Heart left ventricle (tissue), 13 donors: Measurements from ENCODE around the gene ARL14EP.

Experiments used
- CTCF ChIP-seq, 12 donors: fragments of 200-600 bp; sonication (generic) in 4 of 12; IDR thresholded peaks; one replicate each; pipeline versions ENCODE4 v1.5.0 to v1.8.0; 2018 to 2022; ENCODE audit warnings: antibody characterized with exemption in 12 of 12, mild to moderate bottlenecking in 5 of 12
- POLR2A ChIP-seq, 2 donors: fragments of 450-650 bp; IDR thresholded peaks; one replicate each; pipeline ENCODE4 v1.6.1; 2017; ENCODE audit warnings: antibody characterized with exemption in 2 of 2, mild to moderate bottlenecking in 2 of 2, moderate library complexity in 2 of 2
- donor health status: ischemic (EF 13 %, LVEDD 7.1; RV severe dilation, severe dysfunction).
- donor health status: DM: no; HTN: yes; CAD: no.
- donor health status: DM: no; HTN: no; CAD: no.
- donor health status: ischemic (EF 25% LVEDD 6.9; RV normal size, moderate dysfunction).
- donor health status: ischemic (EF 25% LVEDD 5.7; RV mildly dilated, moderate dysfunction).
- donor health status: ischemic (EF 35%, LVEDD 5.7; RV mildly dilated, moderate dysfunction).
- donor health status: nonischemic (EF 11% LVEDD 7.7; RV severe dilation, severe dysfunction).
- donor health status: DM: yes; HTN: yes; CAD: no.
- donor health status: PGD.
- donor health status: ischemic (EF 29% LVEDD 5.4; RV normal size, mild dysfunction).
- donor health status: nonischemic (EF 23%, LVEDD 6.1; RV moderate dilation, normal function).

- TF ChIP-seq CTCF (IDR thresholded peaks at IDR 0.05) (no peak), POLR2A (IDR thresholded peaks at IDR 0.05) (no peak)
Observed at GRCh38 chr11:30377347-30377746, 54.4 kb downstream of the ARL14EP start.
